HG03354 (cell line): ENCODE results near the gene DCAF6.
A peak's percentile ranks its signal among the peaks of the same experiment; 100 is the strongest.

Experiments used
- ATAC-seq: cut with Tn5 transposase; IDR thresholded peaks from one replicate; pipeline ENCODE4 v1.9.1; 2021; ENCODE audit warnings: mild to moderate bottlenecking; ENCODE audit not compliant: unreplicated experiment, poor library complexity, severe bottlenecking

The DCAF6 gene

GRCh38 chr1:168079761-168080160 is 143.3 kb downstream of the DCAF6 start:
- no peak for ATAC-seq

GRCh38 chr1:168081373-168082007 is 145.0 kb downstream of the DCAF6 start:
- ATAC-seq, result no peak

- ATAC-seq, result peak; percentile 91
Observed at GRCh38 chr1:168082008-168082876, 145.8 kb downstream of the DCAF6 start.

GRCh38 chr1:168083456-168084325 is 147.2 kb downstream of the DCAF6 start:
- ATAC-seq, result no peak

GRCh38 chr1:168084396-168085231 is 148.1 kb downstream of the DCAF6 start:
- peak; percentile 65 for ATAC-seq

- no peak for ATAC-seq
Observed at GRCh38 chr1:168085401-168085872, 149.0 kb downstream of the DCAF6 start.

GRCh38 chr1:168086438-168086837 is 150.0 kb downstream of the DCAF6 start:
- ATAC-seq, result no peak

GRCh38 chr1:168087696-168088095 is 151.2 kb downstream of the DCAF6 start:
- ATAC-seq, result no peak

GRCh38 chr1:168088511-168089325 is 152.2 kb downstream of the DCAF6 start:
- no peak for ATAC-seq

- no peak for ATAC-seq
Observed at GRCh38 chr1:168089326-168089978, 153.0 kb downstream of the DCAF6 start.

GRCh38 chr1:168089979-168090337 is 153.5 kb downstream of the DCAF6 start:
- ATAC-seq, result no peak

GRCh38 chr1:168090395-168090794 is 153.9 kb downstream of the DCAF6 start:
- ATAC-seq, result no peak

GRCh38 chr1:168091063-168091462 is 154.6 kb downstream of the DCAF6 start:
- ATAC-seq, result no peak

GRCh38 chr1:168091720-168092550 is 155.5 kb downstream of the DCAF6 start:
- no peak for ATAC-seq

GRCh38 chr1:168092566-168093355 is 156.3 kb downstream of the DCAF6 start:
- no peak for ATAC-seq

GRCh38 chr1:168093616-168094015 is 157.1 kb downstream of the DCAF6 start:
- ATAC-seq, result no peak
